Right lobe of liver (tissue), 6 donors: ENCODE results near the gene NUDT6. TPM values are rescaled to one million over a fixed set of nuclear protein-coding genes. Genes with fewer than 3 reads are reported as not detected.
"Not testable (repeated sequence)": the region's sequence is repeated elsewhere in the genome, so short reads cannot be mapped to it uniquely, and the experiment has no call there.

ENCODE experiments used
- ATAC-seq, 4 donors: fragments of 200-7000 bp; cut with Tn5 transposase; one replicate each; pipeline ENCODE4 v1.9.1; 2020; ENCODE audit warnings: mild to moderate bottlenecking in 4 of 4, moderate library complexity in 4 of 4
- DNase-seq, 3 donors: peaks; one replicate each; pipeline ENCODE4 v3.0.0-alpha.2; 2020
- H3K27ac ChIP-seq, 3 donors: fragments of 200-600 bp; one replicate each; pipeline ENCODE4 v1.8.0; 2022
- H3K27me3 ChIP-seq, 2 donors: fragments of 200-600 bp; one replicate each; pipeline ENCODE4 v1.8.0; 2022
- H3K36me3 ChIP-seq, 4 donors: fragments of 200-600 bp; sonication (generic) in 1 of 4; one replicate each; pipeline versions ENCODE4 v1.5.1 to v1.8.0; 2017 to 2022; ENCODE audit warnings: control low read depth in 1 of 4
- H3K4me1 ChIP-seq, 4 donors: fragments of 200-600 bp; sonication (generic) in 1 of 4; one replicate each; pipeline versions ENCODE4 v1.5.1 to v1.8.0; 2017 to 2022; ENCODE audit warnings: control low read depth in 1 of 4
- H3K4me3 ChIP-seq, 3 donors: fragments of 200-600 bp; one replicate each; pipeline ENCODE4 v1.8.0; 2022
- H3K9me3 ChIP-seq, 4 donors: fragments of 200-600 bp; sonication (generic) in 1 of 4; one replicate each; pipeline versions ENCODE4 v1.5.1 to v1.8.0; 2017 to 2022; ENCODE audit warnings: control low read depth in 1 of 4
- CTCF ChIP-seq, 4 donors: fragments of 200-600 bp in 3 of 4; fragments of 450-650 bp in 1 of 4; IDR thresholded peaks; one replicate each; pipeline versions ENCODE4 v1.5.1 to v1.8.0; 2016 to 2022; ENCODE audit warnings: antibody characterized with exemption in 4 of 4, mild to moderate bottlenecking in 2 of 4
- POLR2A ChIP-seq: fragments of 450-650 bp; IDR thresholded peaks from one replicate; pipeline ENCODE4 v1.6.1; 2017; ENCODE audit warnings: antibody characterized with exemption, mild to moderate bottlenecking
- WGBS: methylation state at CpG from one replicate; pipeline ENCODE4 v1.1.6; 2018; ENCODE audit warnings: low coverage, low lambda C conversion rate; ENCODE audit not compliant: insufficient coverage; ENCODE audit errors: missing lambda C conversion rate; 5-methylcytosine and 5-hydroxymethylcytosine counted together
- intact Hi-C, 2 donors: fragments of 100-400 bp; cut with DNase I; formaldehyde crosslinking; loops; one replicate each; pipeline versions ENCODE4 v1.11.2 to v1.14.1; 2022
- total RNA-seq, 6 experiments: library from RNA; depleted of rRNA in 2 of 6; stranded (reverse); fragments of >200 nt in 2 of 6; fragmentation: NEBNext Ultra II Directional in 3 of 6; extraction: Animal tissue kit (Norgen Biotek cat#: 25700) in 3 of 6; gene quantifications; one replicate each; pipeline versions ENCODE4 v1.1.0 to v1.2.4, GENCODE V29; 2016 to 2023
- donor health status: DM: no; HTN: yes; CAD: no.
- donor health status: DM: no; HTN: no; CAD: no.
- donor health status: DM: no; HTN: no; CAD: no.
- donor health status: DM: no; HTN: yes; CAD: no.
- donor health status: DM: no; HTN: yes; CAD: no.

The NUDT6 gene
- total RNA-seq, 6 experiments from 2014 or later, result 8.0 to 20.5 (median 17.1) TPM

GRCh38 chr4:122847931-122848330 is 74.5 kb downstream of the NUDT6 start:
- WGBS, result 100% methylated on average over 1 of the region's 1 CpG
- no peak for TF ChIP-seq CTCF (IDR thresholded peaks at IDR 0.05)
- TF ChIP-seq POLR2A, result no peak

GRCh38 chr4:122845760-122846159 is 76.6 kb downstream of the NUDT6 start:
- TF ChIP-seq CTCF (IDR thresholded peaks at IDR 0.05), result no peak
- no peak for TF ChIP-seq POLR2A
- no peak overlapping the region for H3K4me3 ChIP-seq
- 71% methylated on average over 3 of the region's 3 CpGs for WGBS
- DNase-seq (no peak), ATAC-seq (no peak)
- intact Hi-C loops, result no loop called here
- no peaks in the 10 kb centered on the region for H3K36me3 ChIP-seq
- H3K27ac ChIP-seq, result no peak overlapping the region
- H3K4me1 ChIP-seq, result peaks cover 0 to 9% (median 0%) of the 10 kb centered on the region in 4 donors
- no peaks in the 10 kb centered on the region for H3K27me3 ChIP-seq
- no peaks in the 10 kb centered on the region for H3K9me3 ChIP-seq

More at GRCh38 chr4:122847931-122848330, 74.5 kb downstream of the NUDT6 start:
- intact Hi-C loops, result no loop called here
- Histone ChIP-seq H3K36me3 (no peaks in the 10 kb centered on the region), H3K4me1 (peaks cover 0 to under 1% (median 0%) of the 10 kb centered on the region in 4 donors), H3K27ac (no peak overlapping the region), H3K27me3 (no peaks in the 10 kb centered on the region), H3K4me3 (no peak overlapping the region), H3K9me3 (no peaks in the 10 kb centered on the region)
- ATAC-seq (no peak), DNase-seq (no peak)

- H3K4me3 ChIP-seq, result no peak overlapping the region
- TF ChIP-seq CTCF (IDR thresholded peaks at IDR 0.05) (no peak), POLR2A (no peak)
- peaks cover 0 to 9% (median 0%) of the 10 kb centered on the region in 4 donors for H3K4me1 ChIP-seq
- no peak for ATAC-seq
- H3K27me3 ChIP-seq, result no peaks in the 10 kb centered on the region
- no peaks in the 10 kb centered on the region for H3K36me3 ChIP-seq
- H3K9me3 ChIP-seq, result no peaks in the 10 kb centered on the region
- intact Hi-C loops, result no loop called here
- 87% methylated on average over 3 of the region's 3 CpGs for WGBS
- no peak overlapping the region for H3K27ac ChIP-seq
- no peak for DNase-seq
These were observed 77.3 kb downstream of the NUDT6 start for GRCh38 chr4:122845066-122845465.

- 100% methylated on average over 1 of the region's 1 CpG for WGBS
- H3K9me3 ChIP-seq, H3K36me3 ChIP-seq, H3K27me3 ChIP-seq, DNase-seq, H3K4me1 ChIP-seq, H3K4me3 ChIP-seq, H3K27ac ChIP-seq, ATAC-seq, intact Hi-C loops: not testable (repeated sequence)
These were observed 78.0 kb downstream of the NUDT6 start for GRCh38 chr4:122844391-122844790.

GRCh38 chr4:122842984-122843531 is 79.3 kb downstream of the NUDT6 start:
- Histone ChIP-seq H3K4me3 (no peak overlapping the region), H3K27ac (no peak overlapping the region), H3K4me1 (peaks cover 0 to 9% (median 0%) of the 10 kb centered on the region in 4 donors), H3K27me3 (no peaks in the 10 kb centered on the region), H3K9me3 (no peaks in the 10 kb centered on the region), H3K36me3 (no peaks in the 10 kb centered on the region)
- 50% methylated on average over 4 of the region's 4 CpGs for WGBS
- DNase-seq (peak in 1 of 3 donors; percentile 21), ATAC-seq (peak; percentile 63 to 88 (median 85))
- intact Hi-C loops, result no loop called here
- TF ChIP-seq POLR2A, result no peak
- TF ChIP-seq CTCF (IDR thresholded peaks at IDR 0.05), result no peak

Other genes starting within 250 kb of the NUDT6 start
- 1 to 10 TPM in 1 of 6 experiments, under 1 TPM in 5; 0.25 to 1.1 (median 0.65) TPM for gene BBS12, start 189.9 kb downstream of the NUDT6 start, total RNA-seq
- gene FGF2, start 95.8 kb downstream of the NUDT6 start, total RNA-seq, result 1 to 10 TPM in 3 of 6 experiments, under 1 TPM in 3; 0.88 to 1.6 (median 1.1) TPM